Activated CD4-positive, alpha-beta memory T cell treated with anti-CD3 and anti-CD28 coated beads, Interleukin-2, amount 10 ng/mL, durations not matched to agents 7 days and 5 days (primary cell): ENCODE measurements around the gene PCSK6. TPM values are rescaled to one million over a fixed set of nuclear protein-coding genes. Genes with fewer than 3 reads are reported as not detected.
"Not testable (repeated sequence)": the region's sequence is repeated elsewhere in the genome, so short reads cannot be mapped to it uniquely, and the experiment has no call there.

Experiments used
- CTCF ChIA-PET: fragments of 350-600 bp; sonication (Branson Sonifier 250); formaldehyde crosslinking; loops from one replicate; lab custom pipeline; 2021; ENCODE audit warnings: antibody characterized with exemption, inconsistent platforms; lab: Charles Lee
- POLR2A ChIA-PET: fragments of 350-600 bp; sonication (Branson Sonifier 250); formaldehyde crosslinking; loops from one replicate; lab custom pipeline; 2021; ENCODE audit warnings: antibody characterized with exemption; lab: Charles Lee
- DNase-seq: peaks from one replicate; pipeline ENCODE4 v3.0.0-alpha.2; 2020
- H3K27ac Mint-ChIP-seq: one replicate; pipeline ENCODE4 v1.8.0; 2021; ENCODE audit warnings: mild to moderate bottlenecking, mixed read lengths
- H3K27me3 Mint-ChIP-seq: one replicate; pipeline ENCODE4 v1.8.0; 2021; ENCODE audit warnings: mixed read lengths
- H3K36me3 Mint-ChIP-seq: one replicate; pipeline ENCODE4 v1.8.0; 2021; ENCODE audit warnings: low read depth, mixed read lengths
- H3K4me1 Mint-ChIP-seq: one replicate; pipeline ENCODE4 v1.8.0; 2021; ENCODE audit warnings: mixed read lengths
- H3K4me3 Mint-ChIP-seq: one replicate; pipeline ENCODE4 v1.8.0; 2021; ENCODE audit warnings: mild to moderate bottlenecking, mixed read lengths
- H3K9me3 Mint-ChIP-seq: one replicate; pipeline ENCODE4 v1.8.0; 2021; ENCODE audit warnings: mixed read lengths
- total RNA-seq, 2 experiments: library from RNA; stranded (reverse); gene quantifications; one replicate each; pipeline ENCODE4 v1.2.3, GENCODE V29; 2021

PCSK6 gene
- total RNA-seq, 2 experiments from 2014 or later: 0.53 to 0.58 TPM

DNA sequence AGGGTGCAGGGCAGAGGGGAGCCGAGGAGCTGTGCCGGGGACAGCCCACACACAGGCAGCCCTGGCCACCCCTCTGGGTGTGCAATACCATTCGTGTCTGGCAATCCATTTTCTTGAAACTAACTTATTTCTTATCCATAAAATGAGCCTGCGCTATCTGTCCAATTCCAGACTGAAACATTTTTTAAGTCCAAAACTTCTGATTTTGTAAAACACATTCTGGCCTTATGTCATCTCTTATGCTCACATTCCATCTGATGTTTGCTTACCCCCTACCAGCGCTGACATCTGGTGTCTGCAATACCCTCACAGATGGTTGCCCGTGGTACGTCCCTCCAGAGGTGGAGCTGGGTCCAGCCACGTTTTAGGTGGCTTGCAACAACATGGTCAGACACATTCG, 31.8 kb downstream of the PCSK6 start:
- CTCF ChIA-PET: no interaction called here
- H3K27me3 Mint-ChIP-seq: peaks cover 4% of the 10 kb centered on the region

DNA sequence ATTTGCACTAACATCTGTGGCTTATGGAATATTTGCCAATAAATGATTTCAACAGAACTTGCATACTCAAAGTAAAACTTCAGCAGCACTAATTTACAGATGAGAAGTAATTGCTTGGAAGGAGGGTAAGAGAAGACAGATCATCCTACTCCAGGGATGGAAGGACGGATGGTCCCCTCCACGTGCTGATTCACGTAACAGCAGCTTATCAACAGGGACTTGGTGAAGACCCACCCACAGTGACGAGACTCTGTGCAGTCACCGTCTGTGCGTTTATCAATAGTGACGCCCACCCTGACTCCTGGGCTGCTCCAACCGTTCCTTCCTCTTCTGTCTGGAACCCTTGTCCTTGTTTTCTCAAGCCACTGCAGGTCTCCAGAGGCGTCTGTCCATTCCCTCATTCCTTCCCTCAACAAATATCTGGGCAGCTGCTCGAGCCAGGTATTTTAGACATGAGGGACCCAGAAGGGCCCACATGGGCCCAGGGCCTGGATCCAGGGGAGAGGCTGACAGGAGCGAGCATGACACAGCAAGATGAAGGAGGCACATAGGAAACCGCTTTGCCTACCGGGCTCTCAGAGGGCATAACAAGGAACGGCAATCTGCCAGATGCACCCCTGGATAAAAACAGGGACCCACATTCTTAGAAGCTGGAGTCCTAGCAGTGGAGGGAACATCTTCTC, 33.3 kb downstream of the PCSK6 start:
- Mint-ChIP-seq H3K27me3 (peaks cover 14% of the 10 kb centered on the region), H3K4me3 (no peak overlapping the region), H3K36me3 (no peaks in the 10 kb centered on the region), H3K9me3 (no peaks in the 10 kb centered on the region), H3K4me1 (peaks cover 27% of the 10 kb centered on the region), H3K27ac (no peak overlapping the region)
- ChIA-PET POLR2A (no interaction called here), CTCF (no interaction called here)
- DNase-seq: no peak

More for the DNA sequence above, 31.8 kb downstream of the PCSK6 start:
- Mint-ChIP-seq H3K36me3 (no peaks in the 10 kb centered on the region), H3K9me3 (no peaks in the 10 kb centered on the region), H3K4me3 (no peak overlapping the region), H3K27ac (no peak overlapping the region), H3K4me1 (peaks cover 37% of the 10 kb centered on the region)
- POLR2A ChIA-PET: no interaction called here
- no peak for DNase-seq

GRCh38 chr15:101455291-101456025, 34.0 kb downstream of the PCSK6 start:
- CTCF ChIA-PET: no interaction called here
- no peak overlapping the region for H3K4me3 Mint-ChIP-seq
- no peaks in the 10 kb centered on the region for H3K9me3 Mint-ChIP-seq
- H3K27ac Mint-ChIP-seq: no peak overlapping the region
- H3K36me3 Mint-ChIP-seq: no peaks in the 10 kb centered on the region
- POLR2A ChIA-PET: no interaction called here
- peaks cover 14% of the 10 kb centered on the region for H3K27me3 Mint-ChIP-seq
- peaks cover 19% of the 10 kb centered on the region for H3K4me1 Mint-ChIP-seq
- DNase-seq: no peak

DNA sequence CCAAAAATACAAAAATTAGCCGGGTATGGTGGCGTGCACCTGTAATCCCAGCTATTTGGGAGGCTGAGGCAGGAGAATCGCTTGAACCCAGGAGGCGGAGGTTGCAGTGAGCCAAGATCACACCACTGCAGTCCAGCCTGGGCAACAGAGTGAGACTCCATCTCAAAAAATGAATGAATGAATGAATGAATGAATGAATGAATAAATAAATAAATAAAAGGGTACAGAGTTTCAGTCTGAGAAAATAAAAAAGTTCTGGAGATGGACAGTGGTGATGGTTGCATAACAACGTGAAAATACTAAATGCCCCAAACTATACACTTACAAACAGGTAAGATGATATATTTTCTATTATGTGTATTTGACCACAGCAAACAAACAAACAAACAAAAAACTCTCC, 34.7 kb downstream of the PCSK6 start:
- H3K27ac Mint-ChIP-seq, H3K9me3 Mint-ChIP-seq, POLR2A ChIA-PET, DNase-seq, H3K4me3 Mint-ChIP-seq, H3K36me3 Mint-ChIP-seq, CTCF ChIA-PET: not testable (repeated sequence)
- Mint-ChIP-seq H3K27me3 (peaks cover 14% of the 10 kb centered on the region), H3K4me1 (peaks cover 12% of the 10 kb centered on the region)

DNA sequence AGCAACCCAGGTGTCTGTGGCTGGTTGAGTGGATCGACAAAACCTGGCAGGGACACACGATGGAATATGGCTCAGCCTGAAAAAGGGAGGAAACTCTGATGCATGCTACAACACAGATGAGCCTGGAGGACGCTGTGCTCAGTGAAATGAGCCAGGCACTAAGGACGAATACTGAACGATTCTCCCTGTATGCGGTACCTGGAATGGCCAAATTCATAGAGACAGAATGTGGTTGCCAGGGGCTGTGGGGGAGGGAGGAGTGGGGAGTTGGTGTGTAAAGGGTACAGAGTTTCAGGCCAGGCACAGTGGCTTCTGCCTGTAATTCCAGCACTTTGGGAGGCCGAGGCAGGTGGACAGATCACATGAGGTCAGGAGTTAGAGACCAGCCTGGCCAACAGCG, 35.1 kb downstream of the PCSK6 start:
- Mint-ChIP-seq H3K27ac (no peak overlapping the region), H3K36me3 (no peaks in the 10 kb centered on the region), H3K4me1 (peaks cover 12% of the 10 kb centered on the region), H3K4me3 (no peak overlapping the region), H3K27me3 (peaks cover 14% of the 10 kb centered on the region), H3K9me3 (no peaks in the 10 kb centered on the region)
- no peak for DNase-seq
- ChIA-PET POLR2A (interaction anchor here (0.5 kb wide), 1 partner anchor 72 kb away, joined by 3 read pairs; no protein-coding TSS in a partner anchor), CTCF (no interaction called here)

GRCh38 chr15:101453123-101454120, 36.1 kb downstream of the PCSK6 start:
- no peaks in the 10 kb centered on the region for H3K9me3 Mint-ChIP-seq
- no peak overlapping the region for H3K4me3 Mint-ChIP-seq
- no peaks in the 10 kb centered on the region for H3K36me3 Mint-ChIP-seq
- DNase-seq: no peak
- POLR2A ChIA-PET: interaction anchor here (0.5 kb wide), 1 partner anchor 73 kb away, joined by 3 read pairs; no protein-coding TSS in a partner anchor
- H3K27me3 Mint-ChIP-seq: peaks cover 14% of the 10 kb centered on the region
- H3K27ac Mint-ChIP-seq: no peak overlapping the region
- CTCF ChIA-PET: no interaction called here
- H3K4me1 Mint-ChIP-seq: peaks cover 12% of the 10 kb centered on the region

GRCh38 chr15:101452572-101452971, 36.9 kb downstream of the PCSK6 start:
- Mint-ChIP-seq H3K36me3 (no peaks in the 10 kb centered on the region), H3K9me3 (no peaks in the 10 kb centered on the region), H3K27me3 (peaks cover 14% of the 10 kb centered on the region), H3K4me3 (no peak overlapping the region), H3K4me1 (peaks cover 12% of the 10 kb centered on the region), H3K27ac (no peak overlapping the region)
- ChIA-PET CTCF (no interaction called here), POLR2A (no interaction called here)
- DNase-seq: no peak

- H3K4me3 Mint-ChIP-seq: no peak overlapping the region
- H3K4me1 Mint-ChIP-seq: peaks cover 12% of the 10 kb centered on the region
- no peaks in the 10 kb centered on the region for H3K9me3 Mint-ChIP-seq
- DNase-seq: no peak
- CTCF ChIA-PET: no interaction called here
- POLR2A ChIA-PET: no interaction called here
- H3K27ac Mint-ChIP-seq: no peak overlapping the region
- H3K36me3 Mint-ChIP-seq: no peaks in the 10 kb centered on the region
- H3K27me3 Mint-ChIP-seq: peaks cover 14% of the 10 kb centered on the region
Measured at GRCh38 chr15:101451846-101452245, 37.7 kb downstream of the PCSK6 start.

GRCh38 chr15:101451266-101451799, 38.2 kb downstream of the PCSK6 start:
- Mint-ChIP-seq H3K27me3 (peaks cover 14% of the 10 kb centered on the region), H3K4me1 (peaks cover 14% of the 10 kb centered on the region), H3K4me3 (no peak overlapping the region), H3K9me3 (no peaks in the 10 kb centered on the region), H3K27ac (no peak overlapping the region), H3K36me3 (no peaks in the 10 kb centered on the region)
- no peak for DNase-seq
- POLR2A ChIA-PET: no interaction called here
- CTCF ChIA-PET: no interaction called here

DNA sequence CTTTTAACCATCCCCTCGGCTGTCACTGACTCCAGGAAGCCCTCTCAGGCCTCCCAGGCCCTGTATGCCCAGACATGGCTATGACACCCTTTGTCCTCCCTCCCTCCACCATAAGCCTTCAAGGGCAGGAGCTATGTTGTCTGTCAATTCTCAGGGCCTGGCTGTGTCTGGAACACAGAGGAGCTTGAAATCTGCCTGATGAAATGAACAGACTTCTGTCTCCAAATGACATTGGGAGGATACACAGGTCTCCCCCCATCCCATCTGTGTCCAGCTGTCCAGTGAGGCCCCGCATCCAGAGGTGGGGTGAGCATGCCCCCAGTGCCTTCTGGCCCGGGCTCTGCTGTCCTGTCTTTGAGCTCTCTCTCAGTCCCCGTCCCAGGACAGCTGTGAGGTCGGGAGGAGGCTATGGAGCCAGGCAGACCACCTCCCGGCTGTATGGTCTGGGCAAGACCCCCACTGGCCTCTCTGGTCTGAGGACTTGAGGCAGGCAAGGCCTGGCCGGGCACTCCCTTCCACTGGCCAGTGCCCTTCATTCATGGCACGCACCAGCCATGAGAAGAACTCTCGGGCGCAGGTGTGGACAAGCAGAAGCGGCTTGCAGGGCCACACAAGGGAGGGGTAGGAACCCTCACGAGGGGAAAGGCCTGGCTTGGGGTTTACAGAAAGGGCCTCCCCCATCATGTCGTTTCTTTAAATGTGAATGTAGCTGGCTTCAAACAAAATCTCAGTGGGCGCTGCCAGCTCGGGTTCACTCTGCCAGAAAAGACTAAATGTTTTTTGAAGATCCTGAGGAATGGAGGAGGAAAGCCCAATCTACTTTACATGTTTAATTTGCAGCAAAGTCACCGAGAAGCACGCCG, 38.9 kb downstream of the PCSK6 start:
- peaks cover 12% of the 10 kb centered on the region for H3K4me1 Mint-ChIP-seq
- H3K27ac Mint-ChIP-seq: no peak overlapping the region
- ChIA-PET CTCF (no interaction called here), POLR2A (no interaction called here)
- H3K36me3 Mint-ChIP-seq: no peaks in the 10 kb centered on the region
- no peak overlapping the region for H3K4me3 Mint-ChIP-seq
- no peak for DNase-seq
- peaks cover 14% of the 10 kb centered on the region for H3K27me3 Mint-ChIP-seq
- H3K9me3 Mint-ChIP-seq: no peaks in the 10 kb centered on the region

- ChIA-PET CTCF (no interaction called here), POLR2A (no interaction called here)
- Mint-ChIP-seq H3K9me3 (no peaks in the 10 kb centered on the region), H3K36me3 (no peaks in the 10 kb centered on the region), H3K4me3 (no peak overlapping the region), H3K27ac (no peak overlapping the region), H3K4me1 (peaks cover 4% of the 10 kb centered on the region), H3K27me3 (peaks cover 12% of the 10 kb centered on the region)
- no peak for DNase-seq
Measured at GRCh38 chr15:101449471-101450402, 39.8 kb downstream of the PCSK6 start.
